SK-N-SH (cell line): ENCODE measurements around the gene PMM2.

Experiments
- CTCF ChIP-seq: fragments of 200-600 bp; sonication (generic); IDR thresholded peaks from 2 replicates; pipeline ENCODE4 v1.6.1; 2017; ENCODE audit warnings: antibody characterized with exemption, mild to moderate bottlenecking, moderate library complexity
- ELF1 ChIP-seq: IDR thresholded peaks from 2 replicates; pipeline ENCODE4 v1.4.0; 2012
- EP300 ChIP-seq, 2 experiments: IDR thresholded peaks; 2 replicates each; pipeline versions ENCODE4 v1.4.0 to v1.6.1; 2012; ENCODE audit warnings: borderline replicate concordance in 1 of 2, low read depth in 1 of 2, low read length in 1 of 2
- FOXM1 ChIP-seq: IDR thresholded peaks from 2 replicates; pipeline ENCODE4 v1.4.0; 2012; ENCODE audit warnings: low read depth, mild to moderate bottlenecking
- GABPA ChIP-seq: IDR thresholded peaks from 2 replicates; pipeline ENCODE4 v1.4.0; 2012; ENCODE audit warnings: low read depth, mild to moderate bottlenecking
- MXI1 ChIP-seq: IDR thresholded peaks from 2 replicates; pipeline ENCODE4 v1.6.1; 2012; ENCODE audit warnings: mild to moderate bottlenecking, low read depth, low read length, improper control_type of control experiment
- NRF1 ChIP-seq: IDR thresholded peaks from 2 replicates; pipeline ENCODE4 v1.6.1; 2012; ENCODE audit warnings: low read depth, mild to moderate bottlenecking, low read length
- POLR2AphosphoS5 ChIP-seq: IDR thresholded peaks from 2 replicates; pipeline ENCODE4 v1.6.1; 2012; ENCODE audit warnings: low read depth, low read length
- RCOR1 ChIP-seq: fragments of 150-350 bp; IDR thresholded peaks from 2 replicates; pipeline ENCODE4 v1.6.1; 2017; ENCODE audit warnings: antibody characterized with exemption, low read length
- RFX5 ChIP-seq: IDR thresholded peaks from 2 replicates; pipeline ENCODE4 v1.6.1; 2012; ENCODE audit warnings: mild to moderate bottlenecking, improper control_type of control experiment, low read length
- SIN3A ChIP-seq: IDR thresholded peaks from 2 replicates; pipeline ENCODE4 v1.6.1; 2012; ENCODE audit warnings: low read depth, mild to moderate bottlenecking, low read length, moderate library complexity, borderline replicate concordance
- SMC3 ChIP-seq: IDR thresholded peaks from 2 replicates; pipeline ENCODE4 v1.6.1; 2012; ENCODE audit warnings: low read depth, low read length, improper control_type of control experiment
- TAF1 ChIP-seq: IDR thresholded peaks from 2 replicates; pipeline ENCODE4 v1.6.1; 2012; ENCODE audit warnings: low read depth, mild to moderate bottlenecking, low read length, moderate library complexity, borderline replicate concordance

DNA sequence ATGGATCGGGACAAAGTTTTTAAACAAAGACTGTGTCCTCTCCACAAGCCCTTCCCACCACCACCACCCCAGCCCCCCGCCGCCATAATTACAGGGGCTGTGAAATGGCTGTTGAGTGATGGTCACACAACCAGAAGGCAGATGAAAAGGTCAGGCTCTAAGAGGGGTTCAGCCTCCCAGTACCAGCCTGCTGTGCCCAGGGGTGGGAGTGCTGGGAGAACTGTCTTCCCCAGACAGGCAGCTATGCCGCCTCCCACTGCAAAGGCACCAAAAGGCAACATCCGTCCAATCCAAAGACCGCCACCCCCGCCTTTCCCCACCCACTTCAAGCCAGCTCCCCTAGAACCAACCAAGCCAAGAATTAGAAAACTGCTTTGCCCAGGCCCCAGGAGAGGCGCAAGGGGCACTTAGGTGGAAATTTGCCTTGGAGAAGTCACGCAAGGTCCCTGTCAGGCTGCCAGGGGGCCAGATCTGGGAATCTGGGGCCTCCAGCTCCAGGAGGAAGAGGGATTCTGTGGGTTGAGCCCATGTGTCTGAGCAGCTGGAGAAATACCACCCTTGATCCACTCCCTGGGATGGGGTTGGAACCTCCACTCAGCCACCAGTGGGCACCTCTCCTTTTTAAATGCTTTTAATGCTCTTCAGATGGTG, 56.8 kb downstream of the PMM2 start:
- TF ChIP-seq CTCF (no peak), GABPA (no peak), ELF1 (no peak), FOXM1 (no peak), MXI1 (no peak), RFX5 (no peak), TAF1 (no peak), POLR2AphosphoS5 (no peak), SMC3 (no peak), NRF1 (no peak), RCOR1 (no peak), EP300 (IDR thresholded peaks at IDR 0.05; ENCODE audit: borderline replicate concordance in 1 of 2, low read depth in 1 of 2, low read length in 1 of 2) (no peak), SIN3A (no peak)
